DMS53 treated with DMSO at 0.1 percent for 48 hours (cell line): Measurements from ENCODE around the gene KIAA0513.
"Not testable (repeated sequence)": the region's sequence is repeated elsewhere in the genome, so short reads cannot be mapped to it uniquely, and the experiment has no call there.

Source experiments
- DNase-seq: peaks from one replicate; lab custom pipeline; 2025; ENCODE audit not compliant: unreplicated experiment; lab: John Stamatoyannopoulos, UW

KIAA0513 gene

DNA sequence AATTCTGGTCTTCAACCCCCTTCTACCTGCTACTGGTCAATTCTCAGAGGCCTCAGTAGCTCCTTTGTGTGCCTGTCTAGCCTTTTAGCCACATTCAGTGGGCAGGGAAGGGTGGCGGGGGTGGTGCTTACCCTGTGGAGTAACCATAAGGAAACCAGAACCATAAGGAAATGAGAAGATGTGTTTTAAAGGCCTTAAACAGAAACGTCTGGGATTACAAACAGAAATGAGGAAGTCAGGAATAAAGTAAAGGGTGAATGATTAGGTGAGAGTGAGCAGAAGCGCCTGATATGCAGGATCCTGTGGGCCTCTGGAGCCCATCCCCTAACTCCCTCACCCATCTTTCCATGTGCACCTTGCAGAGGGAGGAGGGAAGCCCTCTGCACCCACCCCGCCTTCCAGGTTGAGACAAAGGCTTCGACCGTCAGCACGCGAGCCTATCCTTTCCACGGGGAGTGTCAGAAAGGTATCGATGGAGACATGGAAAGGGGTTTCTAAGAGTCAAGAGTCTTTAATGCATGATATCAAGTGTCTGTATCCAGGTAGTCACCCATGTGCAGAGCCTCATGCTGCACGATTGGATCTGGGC is 20.4 kb downstream of the KIAA0513 start:
- DNase-seq = no peak

DNA sequence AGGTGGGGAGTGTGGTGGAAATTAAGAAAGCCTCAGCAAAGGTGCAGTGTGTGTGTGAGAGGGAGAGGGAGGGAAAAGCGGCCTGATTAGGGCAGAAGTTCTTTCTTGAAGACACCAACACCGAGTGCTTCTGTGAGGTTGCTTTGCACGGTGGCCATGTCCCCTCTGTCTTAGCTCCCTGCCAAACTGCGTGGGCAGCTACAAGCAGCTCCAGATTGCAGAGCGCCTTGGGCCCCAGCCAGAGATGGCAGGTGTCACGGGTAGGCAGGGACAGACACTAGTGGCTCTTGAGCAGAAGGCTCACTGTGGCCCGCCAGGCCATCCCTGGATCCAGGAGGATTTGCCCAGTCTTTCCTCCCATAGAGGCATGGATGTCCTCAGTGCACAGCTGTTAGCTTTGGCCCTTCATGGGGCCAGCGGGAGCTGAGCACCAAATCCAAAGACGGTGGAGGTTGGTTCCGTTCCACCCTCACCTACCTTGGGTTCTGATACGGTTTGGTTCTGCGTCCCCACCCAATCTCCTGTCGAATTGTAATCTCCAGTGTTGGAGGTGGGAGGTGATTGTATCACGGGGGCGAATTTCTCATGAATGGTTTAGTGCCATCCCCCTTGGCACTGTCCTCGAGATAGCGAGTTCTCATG is 21.4 kb downstream of the KIAA0513 start:
- no peak for DNase-seq

DNA sequence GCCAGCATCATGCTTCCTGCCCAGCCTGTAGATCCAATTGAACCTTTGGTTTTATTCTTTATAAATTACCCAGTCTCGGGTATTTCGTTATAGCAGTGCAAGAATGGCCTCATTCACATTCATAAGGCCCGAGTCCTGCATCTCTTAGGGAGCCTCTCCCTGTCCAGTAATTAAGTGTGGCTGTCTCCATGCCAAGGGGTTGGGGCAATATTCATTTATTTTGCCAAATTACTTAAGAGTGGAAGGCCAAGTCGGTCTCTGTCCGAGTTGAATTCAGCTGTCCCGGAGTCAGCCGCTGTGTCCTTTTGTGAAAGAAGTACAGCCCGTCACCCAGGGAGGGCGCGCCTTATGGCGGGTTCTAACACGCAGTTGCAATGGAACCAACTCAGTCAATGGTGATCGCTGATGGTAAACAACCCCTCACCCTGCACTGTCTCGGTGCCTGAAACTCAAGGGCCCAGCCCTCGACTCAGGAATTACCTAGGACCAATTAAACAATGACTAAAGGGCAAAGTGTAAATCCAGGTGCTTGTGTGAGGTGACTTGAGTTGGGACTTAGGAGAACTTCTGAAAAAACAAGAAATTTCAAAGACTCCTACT is 22.2 kb downstream of the KIAA0513 start:
- no peak for DNase-seq

GRCh38 chr16:85051067-85051581 is 23.5 kb downstream of the KIAA0513 start:
- no peak for DNase-seq

DNA sequence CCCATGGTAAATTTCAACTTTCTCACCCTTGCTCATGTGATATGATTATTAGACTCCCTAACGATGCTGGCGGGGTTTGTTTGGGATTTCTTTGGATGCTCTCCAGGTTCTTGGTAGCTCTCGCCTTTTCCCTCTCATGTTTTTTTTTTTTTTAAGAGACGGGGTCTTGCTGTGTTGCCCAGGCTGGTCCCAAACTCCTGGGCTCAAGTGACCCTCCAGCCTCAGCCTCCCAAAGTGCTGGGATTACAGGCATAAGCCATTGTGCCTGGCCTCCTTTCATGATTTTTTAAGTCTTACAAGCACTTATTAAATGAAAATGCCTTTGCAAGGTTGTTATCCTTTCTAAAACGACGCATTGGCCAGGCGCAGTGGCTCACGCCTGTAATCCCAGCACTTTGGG is 24.1 kb downstream of the KIAA0513 start:
- DNase-seq = no peak

DNA sequence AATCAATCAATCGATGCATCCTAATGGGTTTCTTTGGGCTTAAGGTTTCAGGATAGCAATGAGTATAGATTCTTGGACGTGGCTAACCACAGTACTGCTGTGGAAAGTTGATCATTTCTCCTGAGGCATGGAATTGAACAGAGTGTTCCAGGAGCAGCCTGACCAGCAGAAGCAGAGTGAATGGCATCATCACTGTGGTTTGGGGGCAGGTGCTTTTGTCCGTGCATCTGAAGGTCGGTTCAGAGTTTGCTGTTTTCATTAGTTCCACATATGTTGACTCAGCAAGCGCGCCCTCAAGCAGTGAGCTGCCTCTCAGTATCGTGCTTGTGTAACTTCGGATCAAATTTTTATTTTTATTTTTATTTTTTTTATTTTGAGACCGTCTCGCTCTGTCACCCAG is 24.9 kb downstream of the KIAA0513 start:
- DNase-seq = no peak

DNA sequence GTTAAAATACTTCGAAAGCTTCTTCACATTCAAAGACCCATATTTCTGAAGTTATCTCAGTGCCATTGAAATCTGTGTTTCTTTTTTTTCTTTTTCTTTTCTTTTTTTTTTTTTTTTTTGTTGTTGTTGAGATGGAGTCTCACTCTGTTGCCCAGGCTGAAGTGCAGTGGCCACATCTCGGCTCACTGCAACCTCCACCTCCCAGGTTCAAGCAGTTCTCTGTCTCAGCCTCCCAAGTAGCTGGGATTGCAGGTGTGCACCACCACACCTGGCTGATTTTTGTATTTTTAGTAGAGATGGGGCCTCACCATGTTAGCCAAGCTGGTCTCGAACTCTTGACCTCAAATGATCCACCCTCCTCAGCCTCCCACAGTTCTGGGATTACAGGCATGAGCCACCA is 26.7 kb downstream of the KIAA0513 start:
- not testable (repeated sequence) for DNase-seq

DNA sequence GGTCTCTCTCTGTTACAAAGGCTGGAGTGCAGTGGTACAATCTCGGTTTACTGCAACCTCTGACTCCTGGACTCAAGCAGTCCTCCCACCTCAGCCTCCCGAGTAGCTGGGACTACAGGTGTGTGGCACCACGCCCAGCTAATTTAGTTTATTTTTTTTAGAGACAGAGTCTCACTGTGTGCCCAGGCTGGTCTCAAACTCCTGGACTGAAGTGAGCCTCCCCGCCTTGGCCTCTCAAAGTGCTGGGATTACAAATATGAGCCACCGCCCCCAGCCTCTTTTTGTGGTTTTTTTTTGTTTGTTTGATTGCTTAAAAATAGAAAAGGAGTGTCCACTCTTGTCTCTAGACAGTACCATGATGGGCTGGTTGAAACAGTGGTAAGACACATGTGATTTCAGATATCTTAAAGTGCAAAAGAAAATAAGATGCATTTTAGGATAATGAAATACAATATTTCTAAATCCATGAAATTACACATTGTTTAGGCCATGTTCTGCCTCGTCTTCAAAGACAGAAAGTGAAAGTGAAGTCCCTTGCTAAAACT is 27.4 kb downstream of the KIAA0513 start:
- no peak for DNase-seq

- no peak for DNase-seq
These were observed 28.1 kb downstream of the KIAA0513 start for GRCh38 chr16:85055493-85056210.

DNA sequence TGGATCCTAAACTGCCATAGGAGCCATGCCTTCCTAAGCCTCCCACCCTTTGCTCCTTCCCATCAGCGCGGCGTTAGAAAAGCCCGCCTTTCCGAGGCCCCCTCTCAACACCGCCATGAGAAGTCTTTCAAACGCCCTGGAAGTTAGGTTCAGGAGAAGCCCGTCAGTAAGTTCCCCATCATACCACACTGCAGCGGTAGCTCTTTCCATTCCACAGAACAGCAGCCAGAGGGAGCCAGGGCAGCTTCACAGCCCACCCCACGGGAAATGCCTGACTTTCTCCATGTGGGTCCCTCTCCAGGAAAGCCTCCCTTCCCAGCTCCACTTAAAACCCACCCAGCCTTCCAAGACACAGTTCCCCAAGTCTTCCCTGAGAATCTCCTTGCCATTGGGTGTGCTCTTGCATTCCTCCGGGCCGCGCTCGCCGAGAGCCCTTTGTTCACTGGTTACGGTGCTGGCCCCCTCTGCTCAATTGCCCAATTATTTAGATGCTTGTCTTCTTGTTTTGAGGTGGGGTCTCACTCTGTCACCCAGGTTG is 28.7 kb downstream of the KIAA0513 start:
- DNase-seq = no peak

- no peak for DNase-seq
These were observed 29.8 kb downstream of the KIAA0513 start for GRCh38 chr16:85057212-85057889.

DNA sequence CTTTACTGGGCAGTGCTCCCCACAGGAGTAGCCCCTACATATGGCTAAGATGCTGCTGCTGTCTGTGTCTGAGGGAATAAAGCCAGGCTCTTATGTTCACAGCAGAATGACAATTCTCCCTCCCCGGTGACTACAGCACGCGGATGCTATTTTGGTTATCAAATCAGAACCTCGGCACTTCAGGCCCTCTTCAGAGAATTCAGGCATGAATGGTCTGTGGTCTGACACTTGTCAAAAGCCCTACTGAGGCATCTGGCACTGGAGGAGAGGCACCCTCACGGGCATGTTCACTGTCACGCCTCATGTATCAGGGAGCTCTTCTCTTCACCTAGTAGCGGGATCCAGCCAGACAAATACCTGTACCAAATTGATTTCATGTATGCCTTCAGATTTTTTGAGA is 30.4 kb downstream of the KIAA0513 start:
- no peak for DNase-seq

GRCh38 chr16:85058909-85059308 is 31.3 kb downstream of the KIAA0513 start:
- no peak for DNase-seq

GRCh38 chr16:85061566-85061965 is 34.0 kb downstream of the KIAA0513 start:
- no peak for DNase-seq

DNA sequence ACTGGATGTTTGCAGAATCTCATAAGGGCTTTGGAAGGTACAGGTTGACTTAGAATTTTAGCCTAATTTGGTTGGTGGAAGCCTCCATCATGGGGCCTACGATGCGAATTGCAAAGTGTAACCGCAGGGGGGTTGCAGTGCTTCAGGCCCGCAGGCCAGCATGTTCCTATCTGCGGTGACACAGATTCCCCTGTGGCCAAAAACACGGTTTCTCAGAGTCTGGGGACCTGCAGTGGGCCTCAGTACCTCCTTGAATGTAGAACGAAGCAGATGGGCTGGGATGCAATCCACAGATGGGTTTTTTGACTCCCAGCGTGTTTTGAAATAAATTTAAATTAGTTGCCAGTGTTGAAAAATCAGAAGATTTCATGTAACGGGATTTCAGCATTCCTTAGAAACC is 34.7 kb downstream of the KIAA0513 start:
- DNase-seq = no peak

DNA sequence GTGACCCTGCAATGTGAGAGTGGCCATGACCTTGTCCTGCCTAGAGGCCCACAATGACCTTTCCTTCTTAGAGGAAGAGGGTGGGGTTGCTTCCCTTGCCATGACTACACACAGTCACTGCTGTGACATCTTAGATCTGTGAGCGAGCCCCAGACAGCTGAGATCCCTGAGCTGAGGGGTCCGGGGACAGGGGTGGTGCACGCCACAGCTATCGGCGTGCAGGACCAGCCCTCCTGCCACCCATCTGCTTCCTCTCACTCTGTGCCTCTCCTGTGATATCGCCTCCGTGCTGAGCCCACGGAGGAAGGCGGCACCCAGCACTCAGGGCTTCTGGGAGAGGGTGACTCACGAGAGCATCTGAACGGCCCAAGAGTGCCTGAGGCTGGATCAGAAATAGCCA is 35.2 kb downstream of the KIAA0513 start:
- DNase-seq = no peak

DNA sequence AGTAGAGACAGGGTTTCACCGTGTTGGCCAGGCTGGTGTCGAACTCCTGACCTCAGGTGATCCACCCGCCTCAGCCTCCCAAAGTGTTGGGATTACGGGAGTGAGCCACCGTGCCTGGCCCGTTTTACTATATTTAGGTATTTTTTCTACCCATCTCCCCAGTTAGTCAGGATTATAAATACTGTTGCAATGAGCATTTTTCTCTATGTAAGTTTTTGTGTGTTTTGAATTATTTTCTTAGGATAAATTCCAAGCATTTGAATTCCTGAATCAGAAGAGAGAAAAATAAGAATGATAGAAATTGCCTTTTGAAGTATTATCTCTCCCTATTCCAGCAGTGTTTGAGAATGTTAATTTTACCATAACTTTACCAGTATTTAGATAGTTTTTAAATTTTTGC is 36.6 kb downstream of the KIAA0513 start:
- no peak for DNase-seq

GRCh38 chr16:85065099-85065498 is 37.5 kb downstream of the KIAA0513 start:
- DNase-seq = no peak

- DNase-seq = no peak
These were observed 38.8 kb downstream of the KIAA0513 start for GRCh38 chr16:85066346-85066885.

- no peak for DNase-seq
These were observed 39.4 kb downstream of the KIAA0513 start for GRCh38 chr16:85067024-85067423.
